Lower leg skin (tissue), 4 donors: ENCODE data around the gene C19orf12. TPM values are rescaled to one million over a fixed set of nuclear protein-coding genes. Genes with fewer than 3 reads are reported as not detected.
A peak's percentile ranks its signal among the peaks of the same experiment; 100 is the strongest.

Experiments
- DNase-seq, 2 donors: peaks; one replicate each; pipeline ENCODE4 v3.0.0-alpha.2; 2019; ENCODE audit warnings: low spot score in 2 of 2
- H3K4me3 ChIP-seq: fragments of 200-600 bp; sonication (generic); 2 replicates; pipeline ENCODE4 v1.5.1; 2017; ENCODE audit warnings: mild to moderate bottlenecking, low read depth; ENCODE audit not compliant: poor library complexity, severe bottlenecking
- CTCF ChIP-seq, 3 donors: fragments of 450-650 bp; IDR thresholded peaks; one replicate each; pipeline ENCODE4 v1.5.1; 2016; ENCODE audit warnings: antibody characterized with exemption in 3 of 3, mild to moderate bottlenecking in 3 of 3, moderate library complexity in 2 of 3
- POLR2A ChIP-seq, 2 donors: fragments of 450-650 bp; IDR thresholded peaks; one replicate each; pipeline ENCODE4 v1.6.1; 2016 to 2017; ENCODE audit warnings: antibody characterized with exemption in 2 of 2, mild to moderate bottlenecking in 1 of 2, moderate library complexity in 1 of 2
- WGBS, 2 donors: methylation state at CpG; one replicate each; pipeline ENCODE4 v1.1.5; 2018; 5-methylcytosine and 5-hydroxymethylcytosine counted together
- intact Hi-C: fragments of 100-400 bp; cut with DNase I; formaldehyde crosslinking; loops from one replicate; pipeline ENCODE4 v1.15.0; 2023; ENCODE audit warnings: low total_unique reads
- total RNA-seq, 4 donors: library from RNA; depleted of rRNA; stranded (reverse); fragments of >200 nt; gene quantifications; one replicate each; pipeline ENCODE4 v1.1.0, GENCODE V29; 2016

The C19orf12 gene
- total RNA-seq, 4 donors from 2014 or later: 20.6 to 32.3 (median 26.0) TPM

- intact Hi-C loops: no loop called here
- WGBS, 2 donors: 84 to 94% methylated on average over 6 to 10 of the region's 10 CpGs
- no peak for DNase-seq
- H3K4me3 ChIP-seq: no peak overlapping the region
- TF ChIP-seq POLR2A (IDR thresholded peaks at IDR 0.05): no peak
- TF ChIP-seq CTCF (IDR thresholded peaks at IDR 0.05): no peak
These were observed 17.4 kb downstream of the C19orf12 start for GRCh38 chr19:29697523-29698261.

GRCh38 chr19:29696565-29696846 is 18.6 kb downstream of the C19orf12 start:
- TF ChIP-seq CTCF (IDR thresholded peaks at IDR 0.05): no peak
- no peak for TF ChIP-seq POLR2A (IDR thresholded peaks at IDR 0.05)
- no peak for DNase-seq
- WGBS, 2 donors: 96 to 100% methylated on average over 1 to 2 of the region's 2 CpGs
- no peak overlapping the region for H3K4me3 ChIP-seq
- intact Hi-C loops: no loop called here

GRCh38 chr19:29695765-29696564 is 19.1 kb downstream of the C19orf12 start:
- intact Hi-C loops: no loop called here

GRCh38 chr19:29694669-29695627 is 20.1 kb downstream of the C19orf12 start:
- peak; percentile 73 to 96 for DNase-seq
- no peak overlapping the region for H3K4me3 ChIP-seq
- intact Hi-C loops: no loop called here
- peak in 1 of 3 donors; percentile 74 for TF ChIP-seq CTCF (IDR thresholded peaks at IDR 0.05)
- no peak for TF ChIP-seq POLR2A (IDR thresholded peaks at IDR 0.05)
- WGBS, 2 donors: 50 to 58% methylated on average over 14 to 18 of the region's 19 CpGs

More at GRCh38 chr19:29695765-29696564, 19.1 kb downstream of the C19orf12 start:
- no peak for DNase-seq
- TF ChIP-seq POLR2A (IDR thresholded peaks at IDR 0.05) (no peak), CTCF (IDR thresholded peaks at IDR 0.05) (peak in 1 of 3 donors; percentile 55)
- 80 to 82% methylated on average over 6 of the region's 6 CpGs for WGBS, 2 donors
- no peak overlapping the region for H3K4me3 ChIP-seq

- no peak for DNase-seq
- WGBS, 2 donors: 68 to 80% methylated on average over 5 of the region's 5 CpGs
- no peak overlapping the region for H3K4me3 ChIP-seq
- TF ChIP-seq CTCF (IDR thresholded peaks at IDR 0.05) (no peak), POLR2A (IDR thresholded peaks at IDR 0.05) (no peak)
- intact Hi-C loops: no loop called here
These were observed 20.9 kb downstream of the C19orf12 start for GRCh38 chr19:29694161-29694560.
